GM06990 (cell line): ENCODE results near the gene HAO2.

Experiments used
- DNase-seq: peaks from one replicate; pipeline ENCODE4 v3.0.0-alpha.2; 2011; ENCODE audit not compliant: insufficient read length; ENCODE audit errors: extremely low read depth
- H3K27me3 ChIP-seq: replicated peaks from 2 replicates; pipeline ENCODE4 v1.6.0; 2011; ENCODE audit warnings: low read length; ENCODE audit not compliant: control insufficient read depth, insufficient read depth
- H3K36me3 ChIP-seq: 2 replicates; pipeline ENCODE4 v1.5.1; 2011; ENCODE audit warnings: low read length; ENCODE audit not compliant: control insufficient read depth, insufficient read depth
- H3K4me3 ChIP-seq: replicated peaks from 2 replicates; pipeline ENCODE4 v1.5.1; 2011; ENCODE audit warnings: low read depth, mild to moderate bottlenecking, control low read depth, low read length
- TF ChIP-seq, protein P1 (sequence below): IDR thresholded peaks from 2 replicates; pipeline ENCODE4 v1.5.1; 2011; ENCODE audit warnings: low read length, control low read depth, mild to moderate bottlenecking, inconsistent platforms; ENCODE audit not compliant: insufficient read depth, poor library complexity, severe bottlenecking

HAO2 gene

GRCh38 chr1:119440721-119441307, 72.2 kb downstream of the HAO2 start:
- Histone ChIP-seq H3K27me3 (peaks cover 2% of the 10 kb centered on the region), H3K36me3 (no peaks in the 10 kb centered on the region), H3K4me3 (no peak overlapping the region)
- no peak for DNase-seq
- TF ChIP-seq, protein P1, sequence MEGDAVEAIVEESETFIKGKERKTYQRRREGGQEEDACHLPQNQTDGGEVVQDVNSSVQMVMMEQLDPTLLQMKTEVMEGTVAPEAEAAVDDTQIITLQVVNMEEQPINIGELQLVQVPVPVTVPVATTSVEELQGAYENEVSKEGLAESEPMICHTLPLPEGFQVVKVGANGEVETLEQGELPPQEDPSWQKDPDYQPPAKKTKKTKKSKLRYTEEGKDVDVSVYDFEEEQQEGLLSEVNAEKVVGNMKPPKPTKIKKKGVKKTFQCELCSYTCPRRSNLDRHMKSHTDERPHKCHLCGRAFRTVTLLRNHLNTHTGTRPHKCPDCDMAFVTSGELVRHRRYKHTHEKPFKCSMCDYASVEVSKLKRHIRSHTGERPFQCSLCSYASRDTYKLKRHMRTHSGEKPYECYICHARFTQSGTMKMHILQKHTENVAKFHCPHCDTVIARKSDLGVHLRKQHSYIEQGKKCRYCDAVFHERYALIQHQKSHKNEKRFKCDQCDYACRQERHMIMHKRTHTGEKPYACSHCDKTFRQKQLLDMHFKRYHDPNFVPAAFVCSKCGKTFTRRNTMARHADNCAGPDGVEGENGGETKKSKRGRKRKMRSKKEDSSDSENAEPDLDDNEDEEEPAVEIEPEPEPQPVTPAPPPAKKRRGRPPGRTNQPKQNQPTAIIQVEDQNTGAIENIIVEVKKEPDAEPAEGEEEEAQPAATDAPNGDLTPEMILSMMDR = no peak

DNA sequence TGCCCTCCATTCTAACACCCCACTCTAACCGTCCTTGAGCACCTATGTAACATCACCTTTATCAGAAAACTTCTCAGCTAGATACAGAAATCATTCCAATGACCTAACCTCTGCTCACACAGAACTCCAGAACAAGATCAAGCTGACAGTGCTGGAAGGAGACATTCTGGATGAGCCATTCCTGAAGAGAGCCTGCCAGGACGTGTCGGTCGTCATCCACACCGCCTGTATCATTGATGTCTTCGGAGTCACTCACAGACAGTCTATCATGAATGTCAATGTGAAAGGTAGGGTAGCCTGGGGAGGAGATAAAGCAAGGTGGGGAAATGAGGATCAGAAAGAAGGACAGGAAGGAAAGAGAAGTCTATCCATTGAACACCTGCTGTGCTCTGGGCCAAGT, 74.2 kb downstream of the HAO2 start:
- H3K27me3 ChIP-seq = peaks cover 2% of the 10 kb centered on the region

More for the DNA sequence above, 74.2 kb downstream of the HAO2 start:
- no peak for DNase-seq
- TF ChIP-seq, protein P1 = no peak
- Histone ChIP-seq H3K36me3 (no peaks in the 10 kb centered on the region), H3K4me3 (no peak overlapping the region)
